Measurements from ENCODE around the gene CLPSL2. TPM values are rescaled to one million over a fixed set of nuclear protein-coding genes. Genes with fewer than 3 reads are reported as not detected.

CLPSL2 gene
- total RNA-seq, 1 experiment from 2014 or later = 3.4 TPM

DNA sequence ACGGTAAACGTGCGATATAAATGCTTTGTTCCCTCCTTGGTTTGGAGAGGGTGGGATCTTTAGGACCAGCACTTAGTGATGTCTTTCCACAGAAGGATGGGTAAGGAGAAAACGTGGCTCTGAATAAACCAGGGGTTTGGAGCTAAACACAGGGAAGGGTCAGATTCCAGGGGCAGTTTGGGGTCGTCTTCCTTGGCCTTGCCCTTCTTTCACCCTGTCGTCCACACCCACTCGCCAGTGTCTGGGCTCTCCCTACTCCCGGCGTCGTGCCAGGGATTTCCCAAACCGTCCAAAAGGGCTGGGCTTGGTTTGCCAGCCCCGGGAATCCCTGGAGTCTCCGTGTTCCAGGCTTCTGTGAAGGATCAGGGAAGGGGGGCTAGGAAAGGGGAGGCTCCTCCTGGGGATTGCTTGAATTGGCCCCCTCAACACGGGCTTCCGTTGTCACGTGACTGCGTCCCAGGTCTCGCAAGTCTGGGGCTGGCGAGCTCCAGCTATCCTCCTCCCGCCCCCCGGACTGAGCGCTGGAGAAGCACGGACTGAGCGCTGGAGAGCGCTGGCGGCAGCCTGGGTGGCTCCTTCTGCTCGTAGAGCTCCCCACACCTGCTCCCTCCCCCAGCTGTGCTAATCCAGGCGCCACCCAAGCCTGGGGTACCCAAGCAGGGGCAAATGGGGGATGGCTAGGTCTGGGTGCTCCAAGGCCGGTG lies 49.0 kb upstream of the CLPSL2 start (continued):
- TF ChIP-seq, protein P1, sequence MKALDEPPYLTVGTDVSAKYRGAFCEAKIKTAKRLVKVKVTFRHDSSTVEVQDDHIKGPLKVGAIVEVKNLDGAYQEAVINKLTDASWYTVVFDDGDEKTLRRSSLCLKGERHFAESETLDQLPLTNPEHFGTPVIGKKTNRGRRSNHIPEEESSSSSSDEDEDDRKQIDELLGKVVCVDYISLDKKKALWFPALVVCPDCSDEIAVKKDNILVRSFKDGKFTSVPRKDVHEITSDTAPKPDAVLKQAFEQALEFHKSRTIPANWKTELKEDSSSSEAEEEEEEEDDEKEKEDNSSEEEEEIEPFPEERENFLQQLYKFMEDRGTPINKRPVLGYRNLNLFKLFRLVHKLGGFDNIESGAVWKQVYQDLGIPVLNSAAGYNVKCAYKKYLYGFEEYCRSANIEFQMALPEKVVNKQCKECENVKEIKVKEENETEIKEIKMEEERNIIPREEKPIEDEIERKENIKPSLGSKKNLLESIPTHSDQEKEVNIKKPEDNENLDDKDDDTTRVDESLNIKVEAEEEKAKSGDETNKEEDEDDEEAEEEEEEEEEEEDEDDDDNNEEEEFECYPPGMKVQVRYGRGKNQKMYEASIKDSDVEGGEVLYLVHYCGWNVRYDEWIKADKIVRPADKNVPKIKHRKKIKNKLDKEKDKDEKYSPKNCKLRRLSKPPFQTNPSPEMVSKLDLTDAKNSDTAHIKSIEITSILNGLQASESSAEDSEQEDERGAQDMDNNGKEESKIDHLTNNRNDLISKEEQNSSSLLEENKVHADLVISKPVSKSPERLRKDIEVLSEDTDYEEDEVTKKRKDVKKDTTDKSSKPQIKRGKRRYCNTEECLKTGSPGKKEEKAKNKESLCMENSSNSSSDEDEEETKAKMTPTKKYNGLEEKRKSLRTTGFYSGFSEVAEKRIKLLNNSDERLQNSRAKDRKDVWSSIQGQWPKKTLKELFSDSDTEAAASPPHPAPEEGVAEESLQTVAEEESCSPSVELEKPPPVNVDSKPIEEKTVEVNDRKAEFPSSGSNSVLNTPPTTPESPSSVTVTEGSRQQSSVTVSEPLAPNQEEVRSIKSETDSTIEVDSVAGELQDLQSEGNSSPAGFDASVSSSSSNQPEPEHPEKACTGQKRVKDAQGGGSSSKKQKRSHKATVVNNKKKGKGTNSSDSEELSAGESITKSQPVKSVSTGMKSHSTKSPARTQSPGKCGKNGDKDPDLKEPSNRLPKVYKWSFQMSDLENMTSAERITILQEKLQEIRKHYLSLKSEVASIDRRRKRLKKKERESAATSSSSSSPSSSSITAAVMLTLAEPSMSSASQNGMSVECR (CRISPR knock-in tag; IDR thresholded peaks at IDR 0.05; ENCODE audit: borderline replicate concordance) = peak; percentile 43; the same call in 1 of the 2 replicates
- TF ChIP-seq, protein P2, sequence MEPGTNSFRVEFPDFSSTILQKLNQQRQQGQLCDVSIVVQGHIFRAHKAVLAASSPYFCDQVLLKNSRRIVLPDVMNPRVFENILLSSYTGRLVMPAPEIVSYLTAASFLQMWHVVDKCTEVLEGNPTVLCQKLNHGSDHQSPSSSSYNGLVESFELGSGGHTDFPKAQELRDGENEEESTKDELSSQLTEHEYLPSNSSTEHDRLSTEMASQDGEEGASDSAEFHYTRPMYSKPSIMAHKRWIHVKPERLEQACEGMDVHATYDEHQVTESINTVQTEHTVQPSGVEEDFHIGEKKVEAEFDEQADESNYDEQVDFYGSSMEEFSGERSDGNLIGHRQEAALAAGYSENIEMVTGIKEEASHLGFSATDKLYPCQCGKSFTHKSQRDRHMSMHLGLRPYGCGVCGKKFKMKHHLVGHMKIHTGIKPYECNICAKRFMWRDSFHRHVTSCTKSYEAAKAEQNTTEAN (CRISPR knock-in tag; IDR thresholded peaks at IDR 0.05) = no peak
- TF ChIP-seq FOXP1 (CRISPR knock-in tag; IDR thresholded peaks at IDR 0.05; ENCODE audit: borderline replicate concordance) = 0 out of 2 replicates have a peak, but pooled peaks have one; percentile 59

GRCh38 chr6:35727935-35728682 lies 48.3 kb upstream of the CLPSL2 start:
- Mint-ChIP-seq H3K36me3 (no peaks in the 10 kb centered on the region), H3K4me1 (peaks cover 59% of the 10 kb centered on the region), H3K9me3 (no peaks in the 10 kb centered on the region), H3K27me3 (ENCODE audit: low read depth) (peaks cover 35% of the 10 kb centered on the region), H3K27ac (peak overlapping the region; percentile 19; the same call in 1 of the 2 replicates), H3K4me3 (peak overlapping the region; percentile 90)
- CTCF ChIA-PET = interaction anchor here (0.9 to 2.3 kb wide), 8 partner anchors 9 to 205 kb away, joined by 3 to 11 read pairs (median 6); partner anchors contain the start of gene ARMC12
- POLR2A ChIA-PET = interaction anchor here (1.0 to 1.2 kb wide), 4 partner anchors 8 to 36 kb away, joined by 3 to 6 read pairs (median 4); no protein-coding TSS in a partner anchor
- DNase-seq (ENCODE audit: low spot score) (peak; percentile 48), ATAC-seq (peak; percentile 1; the same call in 1 of the 2 replicates)
- TF ChIP-seq RELA (CRISPR knock-in tag; IDR thresholded peaks at IDR 0.05; ENCODE audit: borderline replicate concordance) (peak; percentile 39; the same call in 1 of the 2 replicates), ETV6 (CRISPR knock-in tag; IDR thresholded peaks at IDR 0.05) (0 out of 2 replicates have a peak, but pooled peaks have one; percentile 18), ELF4 (CRISPR knock-in tag; IDR thresholded peaks at IDR 0.05; ENCODE audit: low read depth) (0 out of 2 replicates have a peak, but pooled peaks have one; percentile 54), ATF1 (CRISPR knock-in tag; IDR thresholded peaks at IDR 0.05) (0 out of 2 replicates have a peak, but pooled peaks have one; percentile 47), MYBL2 (CRISPR knock-in tag; IDR thresholded peaks at IDR 0.05) (peak; percentile 62; the same call in 1 of the 2 replicates), PRDM15 (CRISPR knock-in tag; IDR thresholded peaks at IDR 0.05) (no peak), FOXP4 (CRISPR knock-in tag; IDR thresholded peaks at IDR 0.05) (0 out of 2 replicates have a peak, but pooled peaks have one; percentile 29), ZNF423 (CRISPR knock-in tag; IDR thresholded peaks at IDR 0.05) (no peak), RORB (CRISPR knock-in tag; IDR thresholded peaks at IDR 0.05) (no peak)
- TF ChIP-seq, protein P3, sequence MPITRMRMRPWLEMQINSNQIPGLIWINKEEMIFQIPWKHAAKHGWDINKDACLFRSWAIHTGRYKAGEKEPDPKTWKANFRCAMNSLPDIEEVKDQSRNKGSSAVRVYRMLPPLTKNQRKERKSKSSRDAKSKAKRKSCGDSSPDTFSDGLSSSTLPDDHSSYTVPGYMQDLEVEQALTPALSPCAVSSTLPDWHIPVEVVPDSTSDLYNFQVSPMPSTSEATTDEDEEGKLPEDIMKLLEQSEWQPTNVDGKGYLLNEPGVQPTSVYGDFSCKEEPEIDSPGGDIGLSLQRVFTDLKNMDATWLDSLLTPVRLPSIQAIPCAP (CRISPR knock-in tag; IDR thresholded peaks at IDR 0.05) = peak; percentile 79
- TF ChIP-seq, protein P4, sequence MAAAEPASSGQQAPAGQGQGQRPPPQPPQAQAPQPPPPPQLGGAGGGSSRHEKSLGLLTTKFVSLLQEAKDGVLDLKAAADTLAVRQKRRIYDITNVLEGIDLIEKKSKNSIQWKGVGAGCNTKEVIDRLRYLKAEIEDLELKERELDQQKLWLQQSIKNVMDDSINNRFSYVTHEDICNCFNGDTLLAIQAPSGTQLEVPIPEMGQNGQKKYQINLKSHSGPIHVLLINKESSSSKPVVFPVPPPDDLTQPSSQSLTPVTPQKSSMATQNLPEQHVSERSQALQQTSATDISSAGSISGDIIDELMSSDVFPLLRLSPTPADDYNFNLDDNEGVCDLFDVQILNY (CRISPR knock-in tag; IDR thresholded peaks at IDR 0.05) = no peak
- TF ChIP-seq, protein P5, sequence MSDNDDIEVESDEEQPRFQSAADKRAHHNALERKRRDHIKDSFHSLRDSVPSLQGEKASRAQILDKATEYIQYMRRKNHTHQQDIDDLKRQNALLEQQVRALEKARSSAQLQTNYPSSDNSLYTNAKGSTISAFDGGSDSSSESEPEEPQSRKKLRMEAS (CRISPR knock-in tag; IDR thresholded peaks at IDR 0.05) = peak; percentile 52; the same call in 1 of the 2 replicates
